Cardiac septum (tissue), 1 donor: ENCODE data around the gene CUX1. TPM values are rescaled to one million over a fixed set of nuclear protein-coding genes. Genes with fewer than 3 reads are reported as not detected.
"Not testable (repeated sequence)": the region's sequence is repeated elsewhere in the genome, so short reads cannot be mapped to it uniquely, and the experiment has no call there.

Source experiments
- DNase-seq: peaks from one replicate; pipeline ENCODE4 v3.0.0-alpha.2; 2020; ENCODE audit warnings: low spot score
- intact Hi-C: fragments of 100-400 bp; cut with DNase I; formaldehyde crosslinking; loops from one replicate; pipeline ENCODE4 v1.14.0; 2022
- total RNA-seq: library from RNA; stranded (reverse); fragmentation: NEBNext Ultra II Directional; extraction: Animal tissue kit (Norgen Biotek cat#: 25700); gene quantifications from one replicate; pipeline ENCODE4 v1.2.1, GENCODE V29; 2021
- donor health status: DM: no; HTN: no; CAD: no.

CUX1 gene
- total RNA-seq, 1 donor from 2014 or later, result 171 TPM

DNA sequence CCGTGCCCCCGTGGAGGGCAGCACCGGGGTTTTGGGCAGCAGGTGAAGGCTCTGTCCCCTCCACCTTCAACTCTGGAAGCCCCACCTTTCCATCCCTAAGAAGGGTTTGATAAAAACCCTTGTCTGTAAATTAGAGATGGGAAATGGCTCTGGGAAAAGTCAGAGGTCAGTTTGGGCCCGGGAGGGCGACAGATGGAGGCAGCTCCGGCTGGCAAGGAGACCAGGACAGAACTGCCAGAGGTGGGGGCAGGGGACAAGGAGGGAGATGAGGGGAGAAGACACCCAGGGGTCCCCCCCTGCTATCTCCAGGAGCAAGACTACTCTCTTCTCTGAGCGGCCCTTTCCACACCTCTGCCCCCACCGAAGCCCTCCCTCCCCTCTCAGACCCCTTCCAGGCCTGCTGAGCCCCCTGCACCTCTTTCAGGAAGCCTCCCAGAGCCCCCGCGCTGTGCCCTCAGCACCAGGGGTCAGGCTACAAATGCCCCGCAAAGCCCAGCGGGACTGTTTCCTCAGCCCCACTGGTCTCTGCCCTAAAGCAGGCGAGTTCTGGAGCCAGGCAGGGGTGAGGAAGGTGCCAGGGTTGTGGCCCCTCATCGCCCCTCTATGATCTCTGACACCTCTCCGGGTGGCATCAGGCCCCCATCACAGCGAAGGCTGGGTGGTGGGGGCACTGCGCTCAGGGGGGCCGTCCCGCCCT, 468.3 kb downstream of the CUX1 start:
- intact Hi-C loops, result loop anchor here (2.0 kb wide), 1 partner anchor 105 kb away; no protein-coding TSS in a partner anchor
- DNase-seq, result no peak

DNA sequence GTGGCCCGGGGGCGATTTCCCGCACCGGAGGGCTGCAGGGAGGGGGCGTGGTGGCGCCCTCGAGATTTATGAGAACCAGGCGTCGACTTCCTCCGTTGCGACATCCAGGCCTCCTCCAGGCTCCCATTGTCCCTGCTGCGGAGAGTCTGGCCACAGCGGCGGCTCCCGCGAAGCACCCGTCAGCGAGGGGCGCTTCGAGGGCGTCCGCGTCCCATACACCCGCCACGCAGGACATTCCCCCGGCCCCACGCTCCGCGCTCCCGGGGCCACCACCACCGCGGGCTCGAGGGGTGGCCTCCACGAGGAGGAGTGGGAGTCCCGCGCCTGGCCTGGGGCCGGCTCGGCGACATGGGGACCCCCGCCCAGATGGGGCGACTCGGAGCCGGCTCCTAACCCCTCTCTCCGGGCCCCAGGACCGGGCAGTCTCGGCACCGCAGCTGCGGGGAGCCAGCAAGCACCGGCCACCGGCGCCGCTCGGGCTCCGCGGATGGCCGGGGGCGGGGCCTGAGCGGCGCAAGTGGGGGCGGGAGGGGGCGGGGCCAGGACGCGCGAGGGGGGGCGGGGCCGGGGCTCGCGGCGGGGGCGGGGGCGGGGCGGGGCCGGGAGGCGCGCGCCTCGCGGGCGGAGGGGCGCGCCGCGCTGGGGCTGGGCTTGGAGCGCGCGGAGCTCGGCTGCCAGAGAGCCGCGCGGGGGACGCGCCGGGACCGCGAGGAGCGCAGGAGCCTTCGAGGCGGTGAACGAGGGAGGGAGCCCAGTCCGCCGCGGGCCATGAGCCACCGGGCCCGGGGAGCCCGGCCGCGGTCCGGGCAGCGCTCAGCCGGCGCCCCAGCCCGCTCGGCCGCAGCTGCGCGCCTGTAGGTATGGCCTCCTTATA, 469.0 kb downstream of the CUX1 start, which contains the start of gene SH2B2:
SH2B2 (plus strand) TSS at position 632 of the 874 bp plus-strand sequence. CDS start 13,683 bp downstream, outside the sequence.
- peak; percentile 92 for DNase-seq

DNA sequence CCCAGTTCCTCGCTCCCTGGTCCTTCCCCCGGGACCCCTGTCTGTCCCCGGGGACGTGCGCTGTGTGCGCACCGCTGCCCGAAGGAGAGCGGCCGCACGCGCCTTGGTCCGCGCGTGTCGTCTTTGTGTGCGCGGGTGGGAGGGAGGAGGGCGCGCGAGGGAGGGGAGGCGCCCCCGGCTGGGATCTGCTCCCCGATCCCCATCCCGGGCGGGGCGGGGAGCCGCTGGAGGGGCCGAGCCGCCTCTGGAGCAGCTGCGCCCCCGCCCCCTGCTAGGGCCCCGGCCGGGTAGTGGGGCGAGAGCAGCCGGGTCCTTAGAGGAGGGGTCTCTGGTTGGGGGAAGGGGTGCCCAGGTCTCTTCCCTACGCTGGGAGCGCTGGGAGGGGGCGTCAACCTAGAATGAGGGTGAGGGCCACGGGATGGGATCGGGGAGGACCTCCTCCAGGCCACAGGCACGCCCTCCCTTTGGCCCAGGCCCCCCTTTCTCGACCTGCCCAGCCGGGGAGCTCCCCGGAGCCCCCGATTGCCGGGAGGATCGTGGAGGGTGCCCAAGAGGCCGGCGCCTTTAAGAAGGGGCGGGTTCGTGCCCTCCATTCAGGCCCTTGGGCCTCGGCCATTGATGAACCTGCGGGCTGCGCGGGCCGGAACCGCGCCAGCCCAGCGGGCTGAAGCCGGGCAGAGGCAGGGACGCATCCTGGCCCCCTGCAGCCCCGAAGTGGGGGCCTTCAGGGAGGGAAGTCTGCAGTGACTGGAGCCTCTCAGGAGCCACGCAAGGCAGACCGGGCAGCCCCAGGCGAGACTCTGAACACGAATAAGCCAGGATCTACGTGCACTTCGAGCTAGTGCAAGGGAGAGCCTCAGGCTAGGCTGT, 469.9 kb downstream of the CUX1 start:
- intact Hi-C loops, result no loop called here
- no peak for DNase-seq

More for the DNA sequence above, 469.0 kb downstream of the CUX1 start, which contains the start of gene SH2B2:
- intact Hi-C loops, result no loop called here

DNA sequence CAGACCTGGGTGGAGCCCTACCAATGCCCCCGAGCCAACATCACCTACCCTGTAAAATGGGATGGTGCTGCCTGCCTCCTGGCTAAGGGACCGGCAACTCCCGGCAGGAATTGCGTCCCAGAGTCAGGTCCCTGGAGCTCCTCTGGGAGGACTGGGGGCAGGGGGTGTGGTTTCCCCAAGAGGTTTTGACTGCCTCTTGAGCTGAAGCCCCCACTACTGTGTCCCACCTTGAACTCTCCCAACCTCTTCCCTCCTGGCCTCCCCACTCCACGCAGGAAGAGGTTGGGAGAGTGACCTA, 470.5 kb downstream of the CUX1 start:
- DNase-seq, result no peak
- intact Hi-C loops, result no loop called here

DNA sequence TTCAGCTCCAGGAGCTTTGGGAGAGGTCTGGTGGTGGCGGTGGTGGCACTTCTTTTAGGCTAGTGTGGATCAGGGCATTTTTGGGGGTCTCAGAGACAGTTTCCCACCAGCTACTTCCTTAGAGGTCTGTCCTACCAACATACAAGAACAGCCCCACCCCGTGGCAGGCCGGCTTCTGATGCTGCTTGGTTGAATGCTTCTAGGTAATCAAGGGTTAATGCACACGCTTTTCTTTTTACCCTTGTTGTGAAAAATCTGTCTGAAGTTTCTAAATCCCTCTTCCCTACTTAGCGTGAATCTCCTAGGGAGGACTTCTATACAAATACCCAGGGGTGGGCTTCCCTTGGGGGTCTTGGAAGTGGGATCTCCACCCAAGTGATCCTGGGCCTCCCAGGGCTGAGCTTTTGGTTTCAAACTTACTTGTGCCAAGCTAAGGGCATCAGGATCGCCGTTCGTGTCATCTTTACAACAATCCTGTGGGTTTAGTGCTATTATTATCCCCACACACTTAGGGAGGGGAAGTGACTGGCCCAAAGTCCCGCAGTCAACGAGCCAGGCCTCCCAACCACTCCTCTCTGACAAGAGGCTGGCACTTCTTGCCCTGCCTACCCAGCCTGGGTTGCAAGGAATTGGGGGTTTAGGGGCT, 471.0 kb downstream of the CUX1 start:
- DNase-seq, result no peak
- intact Hi-C loops, result no loop called here

DNA sequence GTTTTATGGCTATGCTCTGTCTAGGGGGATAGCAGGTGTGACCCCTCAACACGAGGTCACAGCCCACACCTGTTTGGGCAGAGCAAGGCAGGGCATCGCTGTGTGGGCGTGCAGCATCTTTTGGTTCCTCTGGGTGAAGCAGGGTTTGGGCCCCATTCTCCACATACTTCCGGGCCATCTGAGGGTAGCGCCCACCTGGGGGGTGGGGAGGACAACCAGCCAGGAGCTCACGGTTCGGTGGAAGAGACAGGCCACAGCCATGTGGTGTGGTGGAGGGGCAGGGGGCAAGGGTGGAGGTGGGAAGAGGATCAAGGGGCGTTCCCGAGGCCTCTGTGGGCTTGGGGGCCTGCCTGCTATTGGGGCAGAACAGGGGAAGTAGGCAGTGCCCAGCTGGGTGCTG, 471.6 kb downstream of the CUX1 start:
- intact Hi-C loops, result no loop called here
- DNase-seq, result no peak

DNA sequence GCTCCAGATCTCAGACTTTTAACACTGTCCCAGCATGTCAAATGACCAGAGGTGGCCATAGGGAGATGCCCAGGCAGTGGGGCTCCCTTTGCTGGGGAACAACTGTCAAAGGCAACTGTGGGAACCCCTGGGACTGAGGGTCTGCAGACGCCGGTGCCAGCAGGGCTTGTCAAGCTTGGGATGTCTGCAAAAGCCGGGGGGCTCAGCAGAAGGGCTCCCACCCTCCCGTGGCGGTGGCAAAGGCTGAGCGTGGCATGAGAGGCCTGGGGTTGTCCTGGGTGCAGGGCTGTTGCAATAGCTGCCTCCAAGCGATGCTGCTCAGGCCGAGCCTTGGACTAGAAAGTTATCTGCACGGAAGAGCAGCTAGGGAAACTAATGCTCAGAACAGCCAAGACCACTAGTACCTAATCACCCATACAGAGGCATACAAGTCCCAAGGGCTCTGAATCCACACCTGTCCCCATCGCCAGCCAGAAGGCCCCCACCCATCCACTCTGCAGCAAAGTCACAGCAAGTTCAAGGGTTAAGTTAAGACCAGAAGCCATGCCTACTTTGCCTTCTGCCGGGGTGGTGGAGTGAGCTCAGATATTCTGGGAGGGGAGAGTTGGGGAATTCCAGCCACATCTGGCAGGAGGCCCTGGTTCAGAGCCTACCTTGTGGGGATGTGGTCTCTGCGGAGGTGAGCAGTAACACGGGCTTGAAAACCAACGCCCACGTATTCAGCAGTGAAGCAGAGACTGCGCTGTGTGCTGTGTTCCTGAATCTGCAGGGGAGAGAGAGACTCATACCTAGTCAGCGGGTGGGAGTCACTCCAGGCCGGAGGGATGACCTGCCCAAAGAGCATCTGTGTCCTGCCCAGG, 473.9 kb downstream of the CUX1 start:
- intact Hi-C loops, result no loop called here
- DNase-seq, result no peak

DNA sequence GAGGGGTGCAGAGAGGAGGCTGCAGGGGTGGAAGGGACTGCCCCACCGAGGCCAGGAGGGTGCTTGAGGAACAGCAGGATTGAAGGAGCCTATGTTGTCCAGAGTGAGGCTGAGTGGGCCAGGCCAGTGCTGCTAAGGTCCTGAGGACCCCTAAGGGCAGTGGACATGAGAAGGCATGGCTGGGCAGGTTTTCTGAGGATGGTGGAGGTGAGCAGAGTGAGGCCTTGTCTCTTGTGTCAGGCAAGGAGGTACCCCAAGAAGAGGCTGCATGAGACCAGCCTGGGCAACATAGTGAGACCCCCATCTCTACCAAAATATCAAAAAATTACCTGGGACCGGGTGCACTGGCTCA, 474.5 kb downstream of the CUX1 start:
- no peak for DNase-seq
- intact Hi-C loops, result no loop called here

DNA sequence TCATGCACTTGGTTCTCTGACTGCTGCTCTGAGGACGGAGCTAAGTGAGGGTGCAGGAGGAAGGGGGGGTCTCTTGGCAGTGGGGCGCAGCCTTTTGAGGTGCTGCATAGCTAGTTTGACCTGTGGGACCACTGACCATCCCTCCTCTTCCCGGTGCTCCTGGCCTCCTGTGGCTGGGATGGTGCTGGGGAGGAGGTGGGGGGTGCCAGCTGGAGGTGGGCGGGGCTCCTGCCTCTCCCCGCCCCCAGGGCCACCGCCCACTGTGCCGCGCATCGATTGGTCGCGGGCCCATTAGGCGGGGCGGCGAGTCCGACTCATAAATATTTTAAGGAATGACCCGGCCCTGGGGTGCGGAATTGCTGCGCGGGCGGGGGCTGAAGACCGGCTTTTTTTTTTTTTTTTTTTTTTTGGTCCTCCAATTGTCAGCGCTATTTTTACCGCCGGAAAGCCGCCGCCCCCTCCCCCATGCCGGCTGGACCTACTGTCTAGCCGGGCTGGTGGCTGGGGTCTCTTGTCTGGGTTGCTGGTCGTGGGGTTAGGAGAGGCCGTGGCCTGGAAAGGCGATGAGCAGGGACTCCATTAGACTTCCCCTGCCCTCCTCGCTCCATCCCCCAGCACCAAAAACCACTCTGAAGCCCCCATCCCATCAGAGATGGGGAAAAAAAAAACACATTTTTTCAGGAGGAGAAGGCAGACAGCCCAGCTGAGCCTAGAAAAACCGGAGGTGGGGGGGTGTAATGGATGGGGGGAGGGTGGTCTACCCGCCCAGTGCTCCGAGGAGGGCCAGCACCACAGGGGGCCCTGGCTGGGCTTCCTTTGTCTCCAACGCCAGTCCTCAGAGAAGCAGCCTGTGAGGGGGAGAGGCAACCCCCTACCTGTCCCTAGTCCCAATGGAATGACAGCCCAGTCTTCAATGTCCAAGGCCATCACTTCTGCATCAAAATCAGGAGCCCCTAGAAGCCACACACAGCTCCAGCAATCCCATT, 475.7 kb downstream of the CUX1 start:
- intact Hi-C loops, result no loop called here
- DNase-seq, result no peak

DNA sequence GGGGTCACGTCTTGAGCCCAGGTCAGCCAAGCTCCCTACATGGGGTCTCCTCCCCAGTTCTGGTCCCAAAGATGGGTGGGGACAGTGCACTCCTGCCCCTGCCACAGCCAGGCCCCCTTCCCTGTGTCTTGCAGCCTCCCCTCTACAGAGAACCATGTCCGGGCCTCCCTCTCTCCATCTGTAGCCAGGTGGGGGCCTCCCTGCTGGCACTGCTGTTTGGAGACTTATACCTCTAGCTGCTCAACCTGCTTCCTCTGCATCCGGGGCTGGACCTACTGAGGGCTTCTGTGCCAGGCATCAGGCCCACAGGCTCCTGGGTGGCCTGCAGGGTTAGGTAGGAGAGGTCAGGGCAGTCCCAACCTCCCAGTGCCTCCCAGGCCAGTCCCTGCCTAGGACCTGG, 477.2 kb downstream of the CUX1 start:
- no peak for DNase-seq
- intact Hi-C loops, result no loop called here

DNA sequence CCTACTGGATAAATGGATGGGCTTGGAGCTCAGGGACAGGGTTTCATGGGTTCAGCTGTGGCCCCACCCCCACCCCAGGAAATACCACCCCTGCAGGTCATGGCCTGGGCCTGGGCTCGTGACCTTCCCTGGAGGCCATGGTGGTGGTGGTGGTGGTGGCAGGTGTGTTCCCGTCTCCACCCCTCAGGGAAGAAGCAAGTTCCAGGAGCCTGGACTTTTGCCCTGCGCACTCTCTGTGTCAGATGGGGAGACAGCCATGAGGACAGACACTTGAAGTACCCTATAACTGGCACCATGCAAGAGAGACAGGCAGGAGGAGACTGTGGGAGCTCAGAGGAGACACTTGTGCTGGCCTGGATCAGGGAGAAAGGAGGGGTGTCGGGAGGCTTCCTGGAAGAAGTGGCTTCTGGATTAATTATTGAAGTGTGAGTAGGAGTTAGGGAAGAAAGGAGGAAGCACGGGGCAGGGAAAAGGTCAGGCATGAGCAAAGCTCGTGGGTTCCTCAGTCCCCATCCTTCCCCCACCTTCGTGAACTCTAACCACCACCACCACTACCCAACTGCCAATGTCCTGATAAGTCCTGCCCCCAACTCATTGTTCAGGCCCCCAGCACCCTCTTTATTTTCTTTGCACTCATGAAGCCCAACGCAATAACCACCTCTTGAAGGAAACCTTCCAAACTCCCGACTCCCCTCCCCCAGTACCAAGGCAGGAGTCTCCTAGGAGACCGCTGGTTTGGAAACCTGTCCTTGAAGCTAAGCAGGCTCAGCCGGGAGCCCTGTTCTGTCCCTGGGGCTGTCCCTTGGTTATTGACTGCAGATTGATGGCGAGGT, 478.1 kb downstream of the CUX1 start:
- no peak for DNase-seq
- intact Hi-C loops, result no loop called here

DNA sequence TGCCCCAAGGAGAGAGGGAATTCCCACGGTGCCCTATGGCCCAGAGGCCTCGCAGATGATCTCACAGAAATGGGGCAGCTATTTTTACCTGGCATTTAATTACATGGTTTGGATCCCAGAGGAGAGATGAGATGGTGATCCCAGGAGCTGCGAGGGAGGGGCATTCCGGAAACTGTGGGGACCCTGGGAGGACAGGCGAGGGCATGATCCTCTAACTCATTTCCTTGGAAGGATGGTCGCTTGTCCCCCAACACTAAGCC, 478.7 kb downstream of the CUX1 start:
- intact Hi-C loops, result no loop called here
- DNase-seq, result no peak

DNA sequence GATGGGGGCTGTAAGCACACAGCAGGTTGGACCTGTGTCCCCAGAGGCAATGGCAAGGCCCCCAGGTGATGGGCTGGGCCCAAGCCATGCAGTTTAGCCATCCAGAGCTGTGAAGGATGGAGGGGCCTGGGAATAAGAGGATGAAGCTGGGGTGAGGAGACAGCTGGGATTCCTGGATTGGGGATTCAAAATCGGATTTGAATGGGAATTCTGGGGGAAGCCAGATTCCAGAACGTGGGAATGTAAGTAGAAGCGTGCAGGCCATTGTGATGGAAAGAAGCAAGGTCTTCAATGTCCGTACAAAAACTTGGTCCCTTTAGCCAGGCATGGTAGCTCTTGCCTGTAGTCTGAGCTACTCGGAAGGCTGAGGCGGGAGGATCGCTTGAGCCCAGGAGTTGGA, 479.1 kb downstream of the CUX1 start:
- intact Hi-C loops, result no loop called here
- DNase-seq, result no peak

DNA sequence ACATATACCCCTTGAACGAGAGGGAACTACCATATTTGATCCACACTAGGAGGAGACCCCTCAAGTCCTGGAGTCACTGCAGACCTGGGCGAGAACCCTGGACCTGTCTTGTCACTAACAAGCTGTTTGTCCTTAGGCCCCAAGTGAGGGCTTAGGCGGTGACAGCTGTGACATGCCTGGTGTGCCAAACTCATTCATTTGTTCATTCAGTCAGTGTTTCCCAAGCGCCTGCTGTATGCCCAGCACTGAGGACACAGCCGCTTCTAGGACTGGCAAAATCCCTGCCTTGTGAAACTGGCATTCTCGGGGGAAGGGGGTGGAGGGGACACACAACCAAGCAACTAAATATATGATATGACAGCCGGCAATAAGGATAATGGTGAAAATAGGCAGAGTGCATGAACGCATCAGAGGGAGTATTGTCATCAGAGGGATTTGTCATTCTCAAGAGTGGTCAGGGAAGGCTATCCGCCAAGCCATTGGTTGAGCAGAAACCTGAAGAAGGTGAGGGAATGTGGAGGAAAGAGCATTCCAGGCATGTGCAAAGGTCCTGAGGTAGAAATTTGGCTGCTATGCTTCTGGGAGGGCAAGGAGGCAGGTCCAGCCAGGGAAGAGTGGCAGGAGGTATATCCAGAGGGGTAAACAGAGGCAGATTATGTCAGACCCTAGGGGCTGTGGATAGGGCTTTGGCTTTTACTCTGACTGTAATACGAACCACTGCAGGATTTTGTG, 480.2 kb downstream of the CUX1 start:
- intact Hi-C loops, result no loop called here
- DNase-seq, result no peak

DNA sequence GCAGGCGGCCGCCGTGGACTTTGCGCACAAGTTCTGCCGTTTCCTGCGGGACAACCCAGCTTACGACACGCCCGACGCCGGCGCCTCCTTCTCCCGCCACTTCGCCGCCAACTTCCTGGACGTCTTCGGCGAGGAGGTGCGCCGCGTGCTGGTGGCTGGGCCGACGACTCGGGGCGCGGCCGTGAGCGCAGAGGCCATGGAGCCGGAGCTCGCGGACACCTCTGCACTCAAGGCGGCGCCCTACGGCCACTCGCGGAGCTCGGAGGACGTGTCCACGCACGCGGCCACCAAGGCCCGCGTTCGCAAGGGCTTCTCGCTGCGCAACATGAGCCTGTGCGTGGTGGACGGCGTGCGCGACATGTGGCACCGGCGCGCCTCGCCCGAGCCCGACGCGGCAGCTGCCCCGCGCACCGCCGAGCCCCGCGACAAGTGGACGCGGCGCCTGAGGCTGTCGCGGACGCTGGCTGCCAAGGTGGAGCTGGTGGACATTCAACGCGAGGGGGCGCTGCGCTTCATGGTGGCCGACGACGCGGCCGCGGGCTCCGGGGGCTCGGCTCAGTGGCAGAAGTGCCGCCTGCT, 483.3 kb downstream of the CUX1 start:
- DNase-seq, result no peak
- intact Hi-C loops, result no loop called here

DNA sequence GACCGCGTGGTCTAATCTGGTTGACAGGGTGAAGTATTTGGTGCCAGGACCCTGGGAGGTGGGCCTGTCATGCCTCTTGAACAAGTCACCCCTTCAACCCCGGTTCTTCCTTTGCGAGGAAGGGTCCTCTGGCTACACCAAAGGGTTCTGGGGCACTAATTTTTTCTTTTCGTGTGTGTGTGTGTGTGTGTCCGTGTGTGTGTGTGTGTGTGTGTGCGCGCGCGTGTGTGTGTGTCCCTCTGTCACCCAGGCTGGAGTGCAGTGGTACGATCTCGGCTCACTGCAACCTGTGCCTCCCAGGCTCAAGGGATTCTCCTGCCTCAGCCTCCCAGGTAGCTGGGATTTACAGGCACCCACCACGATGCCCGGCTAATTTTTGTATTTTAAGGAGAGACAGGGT, 483.9 kb downstream of the CUX1 start:
- intact Hi-C loops, DNase-seq: not testable (repeated sequence)
